Left ventricle myocardium superior (tissue), 1 donor: Measurements from ENCODE around the gene PLEKHA7. TPM values are rescaled to one million over a fixed set of nuclear protein-coding genes. Genes with fewer than 3 reads are reported as not detected.
"Not testable (repeated sequence)": the region's sequence is repeated elsewhere in the genome, so short reads cannot be mapped to it uniquely, and the experiment has no call there.

Source experiments
- ATAC-seq: fragments of 200-7000 bp; cut with Tn5 transposase; one replicate; pipeline ENCODE4 v1.9.1; 2020; ENCODE audit warnings: mild to moderate bottlenecking, moderate library complexity
- DNase-seq: peaks from one replicate; pipeline ENCODE4 v3.0.0-alpha.2; 2020
- intact Hi-C: fragments of 100-400 bp; cut with micrococcal nuclease; formaldehyde crosslinking; loops from one replicate; pipeline ENCODE4 v1.11.0; 2022
- total RNA-seq: library from RNA; stranded (reverse); fragmentation: NEBNext Ultra II Directional; extraction: Animal tissue kit (Norgen Biotek cat#: 25700); gene quantifications from one replicate; pipeline ENCODE4 v1.2.1, GENCODE V29; 2021
- donor health status: DM: no; HTN: yes; CAD: no; lungs with severe emphysema.

PLEKHA7 gene
- total RNA-seq, 1 donor from 2014 or later: 19.2 TPM

GRCh38 chr11:16981651-16982194 is 32.5 kb downstream of the PLEKHA7 start:
- ATAC-seq: peak; percentile 73
- no peak for DNase-seq
- intact Hi-C loops: no loop called here

- ATAC-seq: no peak
- intact Hi-C loops: no loop called here
- no peak for DNase-seq
Measured at GRCh38 chr11:16979703-16980622, 34.3 kb downstream of the PLEKHA7 start.

- ATAC-seq (no peak), DNase-seq (no peak)
- intact Hi-C loops: no loop called here
Measured at GRCh38 chr11:16977994-16978315, 36.3 kb downstream of the PLEKHA7 start.

- no peak for DNase-seq
- no peak for ATAC-seq
- intact Hi-C loops: no loop called here
Measured at GRCh38 chr11:16977136-16977993, 36.8 kb downstream of the PLEKHA7 start.

GRCh38 chr11:16976379-16976778 is 37.8 kb downstream of the PLEKHA7 start:
- DNase-seq: no peak
- intact Hi-C loops: no loop called here
- no peak for ATAC-seq

DNA sequence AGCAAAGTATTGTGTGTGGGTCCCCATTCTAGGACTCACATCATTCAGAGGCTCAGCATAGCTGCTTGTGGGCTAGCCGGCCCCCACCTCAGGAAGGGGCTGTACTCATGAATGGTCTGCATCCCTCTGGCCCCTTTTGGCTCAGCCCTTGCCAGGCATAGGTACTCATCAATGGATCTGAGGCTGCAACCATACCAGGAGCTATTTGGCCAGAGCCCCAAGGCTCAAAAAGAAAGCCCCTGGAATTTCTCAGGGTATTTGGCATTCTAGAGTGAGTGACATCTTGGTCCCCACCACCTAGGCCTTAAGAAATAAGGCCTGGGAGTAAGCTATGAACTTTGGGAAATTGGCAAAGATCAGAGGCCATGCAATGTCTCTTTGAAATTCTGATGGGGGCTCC is 38.3 kb downstream of the PLEKHA7 start:
- intact Hi-C loops: no loop called here
- ATAC-seq (no peak), DNase-seq (no peak)

GRCh38 chr11:16973338-16973964 is 40.8 kb downstream of the PLEKHA7 start:
- ATAC-seq (no peak), DNase-seq (no peak)
- intact Hi-C loops: no loop called here

DNA sequence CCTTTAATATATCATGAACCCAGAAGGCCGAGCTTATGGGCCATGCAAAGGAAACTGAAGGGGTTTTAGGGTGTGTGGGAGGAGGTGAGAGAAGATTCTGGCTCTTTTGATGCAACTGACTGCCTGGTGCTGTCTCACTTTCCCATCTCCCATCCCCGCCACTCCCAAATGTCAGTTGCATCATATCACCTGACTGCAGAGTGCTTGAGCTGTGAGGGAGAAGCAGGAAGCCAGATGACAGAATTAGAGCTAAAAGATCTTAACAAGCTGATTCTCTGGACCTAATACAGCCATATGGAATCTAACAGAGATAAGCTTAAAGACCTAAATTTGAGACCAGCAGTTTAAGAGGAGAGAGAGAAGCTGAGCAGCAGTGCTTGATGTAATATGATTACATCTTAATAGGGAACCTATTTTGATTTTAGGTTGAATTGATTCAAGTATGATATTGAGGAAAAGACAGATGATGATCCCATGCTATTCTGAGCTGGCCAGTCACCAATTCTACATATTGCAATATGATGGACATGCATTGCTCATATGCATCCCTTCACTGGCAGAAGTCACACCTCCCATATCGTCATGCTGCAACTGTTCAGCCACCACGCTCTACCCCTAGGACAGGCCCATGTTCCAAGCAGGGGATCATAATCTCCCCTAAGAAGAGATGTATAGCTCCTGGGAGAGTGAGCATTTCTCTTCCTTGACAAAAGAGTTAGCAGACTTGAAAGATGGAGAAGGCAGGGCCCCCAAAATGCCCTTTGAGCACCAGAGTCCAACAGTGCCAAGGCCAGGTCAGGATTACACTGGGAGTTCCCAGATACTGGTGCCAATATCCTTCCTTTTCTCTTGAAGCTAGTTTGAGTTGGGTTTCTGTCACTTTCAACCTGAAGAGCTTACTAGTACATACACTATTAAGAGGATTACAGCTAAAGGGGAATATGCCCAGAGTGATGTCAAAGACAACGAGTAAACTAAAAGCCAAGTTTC is 44.9 kb downstream of the PLEKHA7 start:
- intact Hi-C loops: no loop called here
- no peak for DNase-seq
- ATAC-seq: no peak

GRCh38 chr11:16968196-16968595 is 46.0 kb downstream of the PLEKHA7 start:
- no peak for ATAC-seq
- no peak for DNase-seq
- intact Hi-C loops: no loop called here

DNA sequence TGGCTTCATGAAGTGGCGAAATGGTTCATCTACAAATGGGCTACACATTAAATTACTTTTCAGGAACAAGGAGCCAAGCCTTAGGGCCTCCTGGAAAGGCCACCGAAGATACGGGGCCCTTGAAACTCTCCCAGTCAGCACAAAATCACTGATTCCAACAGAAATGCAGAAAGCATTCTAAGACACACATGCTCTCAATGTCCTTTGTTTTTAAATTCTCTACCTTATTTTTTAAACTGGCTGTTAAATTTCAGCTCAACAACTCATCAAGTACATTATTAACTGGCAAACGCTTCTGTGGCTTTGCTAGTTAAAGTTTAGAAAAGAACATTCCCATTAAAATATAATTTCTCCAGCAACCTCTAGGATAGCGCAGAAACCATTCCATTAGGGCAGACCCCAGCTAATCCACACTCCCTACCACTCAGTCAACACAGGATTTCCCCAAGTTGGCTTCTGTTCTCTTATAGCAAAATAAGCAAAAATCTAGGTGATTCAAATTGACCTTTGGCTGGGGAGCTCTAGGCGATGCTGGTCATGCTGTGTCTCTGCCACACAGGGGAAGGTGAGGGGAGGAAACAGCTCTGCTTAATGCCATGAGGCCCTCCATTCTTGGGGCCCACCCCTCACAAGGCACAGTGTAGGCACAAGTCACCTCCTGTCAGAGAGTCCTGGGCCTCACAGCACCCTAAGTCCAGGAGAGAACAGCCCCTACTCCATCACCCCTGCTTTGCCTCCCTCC is 47.1 kb downstream of the PLEKHA7 start:
- intact Hi-C loops: no loop called here
- DNase-seq (no peak), ATAC-seq (no peak)

DNA sequence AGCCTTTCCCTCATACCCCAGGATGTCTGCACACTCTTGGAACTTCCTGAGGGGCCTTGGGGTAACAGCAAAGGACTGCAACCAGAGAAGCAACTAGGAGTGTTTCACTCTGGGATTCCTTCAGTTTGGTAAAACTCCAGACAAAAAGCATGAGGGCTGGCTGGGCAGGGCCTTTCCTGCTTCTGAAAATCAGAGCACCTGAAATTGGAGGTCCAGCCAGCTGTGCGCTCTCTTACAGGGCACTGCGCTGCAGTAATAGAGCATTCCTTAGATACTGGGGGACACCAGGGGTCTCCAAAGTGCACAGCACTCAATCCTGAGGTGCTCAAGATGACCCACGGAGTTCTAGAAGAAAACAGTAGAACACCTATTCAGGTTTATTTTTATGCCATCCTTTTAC is 49.7 kb downstream of the PLEKHA7 start:
- intact Hi-C loops: no loop called here
- DNase-seq: no peak
- ATAC-seq: no peak

- intact Hi-C loops: no loop called here
- DNase-seq (no peak), ATAC-seq (no peak)
Measured at GRCh38 chr11:16963316-16963876, 50.8 kb downstream of the PLEKHA7 start.

DNA sequence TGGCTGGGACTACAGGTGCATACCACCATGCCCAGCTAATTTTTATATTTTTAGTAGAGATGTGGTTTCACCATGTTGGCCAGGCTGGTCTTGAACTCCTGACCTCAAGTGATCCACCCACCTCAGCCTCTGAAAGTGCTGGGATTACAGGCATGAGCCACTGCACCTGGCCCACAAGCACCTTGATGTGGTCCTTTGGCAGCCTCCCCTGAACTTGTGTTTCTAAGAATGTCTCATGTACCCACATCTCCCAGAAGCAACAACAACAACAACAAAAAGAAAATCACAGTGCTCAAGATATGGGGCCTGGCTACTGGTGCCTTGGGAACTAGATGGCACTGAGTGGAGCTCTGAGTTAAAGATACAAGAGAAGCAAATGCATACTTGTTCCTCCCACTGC is 51.6 kb downstream of the PLEKHA7 start:
- DNase-seq, ATAC-seq, intact Hi-C loops: not testable (repeated sequence)

DNA sequence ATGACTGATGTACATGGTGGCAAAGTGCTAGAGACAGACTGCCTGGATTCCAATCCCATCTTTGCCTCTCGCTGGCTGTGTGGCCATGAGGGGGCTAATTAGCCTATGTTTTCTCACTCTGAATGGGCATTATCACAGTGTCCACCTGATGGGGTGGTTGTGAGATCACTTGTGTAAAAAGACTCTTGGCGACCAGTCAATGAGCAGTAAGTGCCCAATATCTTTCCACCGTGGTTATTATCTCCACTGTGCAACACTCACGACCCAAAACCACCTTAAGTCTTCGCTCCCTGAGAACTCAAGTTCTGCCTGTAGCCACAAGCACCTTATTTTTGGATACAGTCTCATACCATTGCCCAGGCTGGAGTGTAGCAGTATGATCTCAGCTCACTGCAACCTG is 52.1 kb downstream of the PLEKHA7 start:
- intact Hi-C loops: no loop called here
- DNase-seq (no peak), ATAC-seq (no peak)

DNA sequence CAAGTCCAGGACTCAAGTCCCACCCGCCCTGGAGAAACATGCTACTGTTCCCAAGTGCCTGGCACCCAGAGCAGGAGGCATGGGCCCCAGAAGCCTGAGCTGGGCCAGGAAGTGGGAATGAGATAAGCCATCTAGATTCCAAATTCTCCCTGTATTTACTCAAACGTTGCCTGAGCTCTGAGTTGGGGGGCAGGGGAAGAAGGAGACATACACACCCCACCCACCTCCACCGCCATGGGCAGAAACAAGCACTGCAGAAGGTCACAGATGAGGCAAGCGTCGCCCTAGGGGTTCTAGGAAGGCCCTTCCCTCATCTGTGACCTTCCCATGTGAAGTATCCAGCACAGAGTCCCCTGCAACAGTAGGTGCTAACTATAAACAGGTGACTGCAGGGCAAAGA is 54.0 kb downstream of the PLEKHA7 start:
- DNase-seq (no peak), ATAC-seq (no peak)
- intact Hi-C loops: no loop called here

GRCh38 chr11:16959602-16960001 is 54.6 kb downstream of the PLEKHA7 start:
- DNase-seq: no peak
- ATAC-seq: no peak
- intact Hi-C loops: no loop called here

DNA sequence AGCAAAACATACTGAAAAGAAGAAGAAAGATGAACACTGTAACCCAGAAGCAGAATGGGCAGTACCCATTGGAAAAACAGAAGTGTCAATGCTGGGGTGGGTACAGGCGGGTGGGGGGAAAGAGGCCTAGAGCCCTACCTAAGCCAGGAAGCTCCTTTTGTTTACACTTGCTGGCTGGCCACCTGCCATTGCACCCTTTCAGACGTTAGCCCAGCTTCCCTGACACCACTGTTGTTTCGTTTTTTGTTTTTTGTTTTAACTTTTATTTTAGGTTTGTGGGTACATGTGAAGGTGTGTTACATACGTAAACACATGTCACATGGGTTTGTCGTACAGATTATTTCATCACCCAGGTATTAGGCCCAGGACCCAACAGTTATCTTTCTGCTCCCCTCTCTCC is 55.4 kb downstream of the PLEKHA7 start:
- ATAC-seq (no peak), DNase-seq (no peak)
- intact Hi-C loops: no loop called here
